ENCODE data around the gene GNPTAB. TPM values are rescaled to one million over a fixed set of nuclear protein-coding genes. Genes with fewer than 3 reads are reported as not detected.

The GNPTAB gene
- total RNA-seq, 4 donors from 2014 or later: 26.0 to 64.4 (median 34.3) TPM

DNA sequence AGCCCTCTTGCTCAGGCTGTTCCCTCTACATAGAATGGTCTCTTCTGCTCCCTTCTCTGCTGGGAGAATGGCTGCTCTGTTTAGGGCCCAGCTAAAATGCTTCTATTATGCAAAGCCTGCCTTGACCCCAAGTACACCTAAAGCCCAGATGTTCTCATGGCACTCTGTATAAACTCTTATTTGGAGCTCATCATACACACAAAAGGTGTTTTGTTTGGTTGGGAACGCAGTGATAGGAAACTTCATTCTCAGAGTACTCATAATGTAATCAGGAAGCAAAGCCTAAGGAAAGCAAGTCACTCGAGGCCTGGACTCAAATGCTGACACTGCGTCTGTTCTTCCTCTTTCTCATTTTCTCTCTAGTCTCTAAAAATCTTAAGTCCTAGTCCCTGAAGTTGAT lies 53.3 kb downstream of the GNPTAB start:
- TF ChIP-seq, protein P1, sequence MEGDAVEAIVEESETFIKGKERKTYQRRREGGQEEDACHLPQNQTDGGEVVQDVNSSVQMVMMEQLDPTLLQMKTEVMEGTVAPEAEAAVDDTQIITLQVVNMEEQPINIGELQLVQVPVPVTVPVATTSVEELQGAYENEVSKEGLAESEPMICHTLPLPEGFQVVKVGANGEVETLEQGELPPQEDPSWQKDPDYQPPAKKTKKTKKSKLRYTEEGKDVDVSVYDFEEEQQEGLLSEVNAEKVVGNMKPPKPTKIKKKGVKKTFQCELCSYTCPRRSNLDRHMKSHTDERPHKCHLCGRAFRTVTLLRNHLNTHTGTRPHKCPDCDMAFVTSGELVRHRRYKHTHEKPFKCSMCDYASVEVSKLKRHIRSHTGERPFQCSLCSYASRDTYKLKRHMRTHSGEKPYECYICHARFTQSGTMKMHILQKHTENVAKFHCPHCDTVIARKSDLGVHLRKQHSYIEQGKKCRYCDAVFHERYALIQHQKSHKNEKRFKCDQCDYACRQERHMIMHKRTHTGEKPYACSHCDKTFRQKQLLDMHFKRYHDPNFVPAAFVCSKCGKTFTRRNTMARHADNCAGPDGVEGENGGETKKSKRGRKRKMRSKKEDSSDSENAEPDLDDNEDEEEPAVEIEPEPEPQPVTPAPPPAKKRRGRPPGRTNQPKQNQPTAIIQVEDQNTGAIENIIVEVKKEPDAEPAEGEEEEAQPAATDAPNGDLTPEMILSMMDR (IDR thresholded peaks at IDR 0.05; ENCODE audit: low read depth): no peak

DNA sequence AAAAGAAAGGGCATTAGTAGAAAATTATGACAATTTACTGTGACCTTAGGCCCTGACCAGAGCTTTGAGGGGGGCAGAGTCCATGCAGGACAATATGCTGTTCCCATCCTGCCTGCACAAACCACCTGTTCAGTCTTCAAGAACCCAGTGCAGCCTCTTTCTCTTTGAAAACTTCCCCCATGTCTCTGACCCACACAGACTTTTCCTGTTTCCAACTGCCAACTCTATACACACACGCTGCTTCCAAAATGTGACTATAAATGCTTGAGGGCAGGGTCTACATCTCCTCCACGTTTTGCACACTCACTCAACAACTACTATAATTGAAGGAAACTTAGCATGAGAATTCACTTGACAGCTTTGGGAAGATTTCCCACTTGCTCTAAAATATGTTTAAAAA lies 54.9 kb downstream of the GNPTAB start:
- TF ChIP-seq, protein P1 (IDR thresholded peaks at IDR 0.05; ENCODE audit: low read depth): no peak

DNA sequence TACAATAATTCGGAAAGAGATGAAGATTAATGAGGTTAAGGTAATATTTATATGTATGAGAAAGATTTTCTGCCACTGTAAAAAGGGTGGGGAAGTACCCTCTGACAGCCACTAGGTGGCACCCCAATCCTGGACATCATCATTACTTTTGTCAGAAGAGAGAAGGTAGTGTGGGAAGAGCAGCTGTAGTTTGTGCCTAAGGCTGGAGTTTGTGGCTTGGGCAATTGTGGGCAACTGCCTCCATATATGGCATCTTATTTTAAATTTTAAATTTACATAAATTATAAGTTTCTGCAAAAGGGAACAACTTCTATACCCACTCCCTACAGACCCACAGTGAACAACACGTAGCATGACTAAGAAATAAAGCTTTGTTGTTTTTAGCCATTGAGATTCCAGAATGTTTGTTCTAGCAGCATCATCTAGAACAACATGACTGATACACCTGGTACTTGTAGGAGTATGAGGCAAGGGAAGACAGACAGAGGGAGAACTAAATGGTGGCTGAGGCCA lies 57.1 kb downstream of the GNPTAB start:
- TF ChIP-seq, protein P1 (IDR thresholded peaks at IDR 0.05; ENCODE audit: low read depth): no peak

DNA sequence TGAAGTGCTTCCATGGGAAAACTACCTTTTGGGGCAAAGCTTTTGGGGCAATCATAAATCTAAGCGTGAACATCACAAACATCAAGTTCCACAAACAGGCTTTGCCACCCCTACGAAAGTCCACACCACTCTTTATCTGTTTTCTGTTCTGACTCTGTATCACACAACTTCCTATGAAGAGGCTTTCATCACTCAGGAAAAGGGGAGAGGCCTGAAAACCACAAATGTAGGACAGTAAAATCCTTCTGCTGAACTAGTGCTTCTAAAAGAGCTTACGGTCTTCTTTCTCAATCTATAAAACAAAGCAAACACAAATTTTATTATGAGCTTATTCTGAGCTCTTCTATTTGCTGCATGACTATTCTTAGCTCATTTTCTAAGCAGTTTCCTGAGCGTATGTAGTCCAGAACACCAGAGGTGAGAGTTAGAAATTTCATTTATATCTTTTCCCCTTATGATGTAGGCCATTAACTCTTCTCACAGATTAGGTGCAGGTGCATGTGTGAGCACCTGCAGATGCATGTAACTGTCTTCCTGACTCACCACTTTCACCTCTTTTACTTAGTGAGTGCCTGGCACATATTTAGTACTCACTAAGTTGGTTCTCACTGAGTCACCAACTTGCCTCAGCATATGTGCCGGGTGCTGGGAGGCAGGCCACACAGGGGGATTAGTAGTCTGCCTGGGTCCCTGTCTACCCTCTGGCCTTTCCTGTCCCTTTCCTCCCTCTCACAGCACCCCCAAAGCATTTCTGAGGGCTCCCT lies 58.6 kb downstream of the GNPTAB start:
- TF ChIP-seq, protein P1 (IDR thresholded peaks at IDR 0.05; ENCODE audit: low read depth): no peak

DNA sequence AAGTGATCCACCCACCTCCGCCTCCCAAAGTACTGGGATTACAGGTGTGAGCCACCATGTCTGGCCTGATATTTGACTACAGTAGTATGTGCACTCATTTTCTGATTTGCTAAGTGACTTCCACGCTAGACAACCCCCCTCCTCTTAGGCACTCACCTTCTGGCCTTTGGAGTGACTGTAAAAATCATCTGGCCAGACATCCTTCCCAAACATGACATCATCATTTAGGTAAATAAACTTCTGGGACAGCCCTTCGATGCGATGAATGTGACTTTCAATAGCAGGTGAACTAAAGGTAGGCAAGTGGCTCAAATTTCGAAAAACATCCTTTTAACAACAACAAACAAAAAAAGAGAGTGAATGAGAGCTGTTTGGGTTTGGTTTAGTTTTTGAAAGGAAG lies 60.9 kb downstream of the GNPTAB start:
- TF ChIP-seq, protein P1 (IDR thresholded peaks at IDR 0.05; ENCODE audit: low read depth): no peak

DNA sequence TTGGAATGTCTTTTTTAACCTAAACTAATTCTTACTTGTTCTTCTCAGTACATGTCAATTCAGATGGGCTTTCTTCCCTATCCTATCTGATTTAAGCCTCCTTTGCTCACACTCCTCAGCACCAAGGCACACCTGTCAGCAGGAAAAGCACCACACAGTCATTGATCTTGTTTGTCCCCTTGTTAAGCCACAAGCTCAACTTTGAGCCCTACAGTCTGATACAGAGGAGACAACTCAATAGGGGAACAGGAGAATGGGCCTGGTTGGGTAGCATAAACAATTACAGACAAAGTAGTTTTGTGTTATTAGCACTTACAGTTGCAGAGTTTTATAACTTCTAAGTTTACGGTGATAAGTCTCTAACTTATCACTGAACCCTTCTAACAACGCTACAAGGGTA lies 62.0 kb downstream of the GNPTAB start:
- TF ChIP-seq, protein P1 (IDR thresholded peaks at IDR 0.05; ENCODE audit: low read depth): no peak

DNA sequence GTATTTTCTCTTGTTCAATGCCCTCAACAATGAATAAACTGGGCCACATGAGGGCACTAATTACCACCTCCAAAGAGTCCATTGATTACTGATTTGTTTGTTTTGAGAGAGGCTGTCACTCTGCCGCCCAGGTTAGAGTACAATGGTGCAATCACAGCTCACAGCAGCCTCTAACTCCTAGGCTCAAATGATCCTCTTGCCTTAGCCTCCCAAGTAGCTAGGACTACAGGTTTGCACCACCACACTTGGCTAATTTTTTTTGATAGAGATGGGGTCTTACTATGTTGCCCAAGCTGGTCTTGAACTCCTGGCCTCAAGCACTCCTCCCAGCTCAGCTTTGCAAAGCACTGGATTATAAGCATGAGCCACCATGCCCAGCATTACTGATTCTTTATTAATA lies 63.2 kb downstream of the GNPTAB start:
- TF ChIP-seq, protein P1 (IDR thresholded peaks at IDR 0.05; ENCODE audit: low read depth): no peak

Data from subcutaneous adipose tissue (tissue), 4 donors.